ENCODE measurements around the gene TXNRD2. TPM values are rescaled to one million over a fixed set of nuclear protein-coding genes. Genes with fewer than 3 reads are reported as not detected.

TXNRD2 gene
- total and polyA plus RNA-seq, 2 donors (not counting 1 experiment from before 2014, with no cell fraction given), result 24.8 to 36.2 TPM

- peaks cover 3% of the 10 kb centered on the region for H3K79me2 ChIP-seq (ENCODE audit: control insufficient read depth, insufficient read depth, low read length)
- H3K4me2 ChIP-seq (replicated peaks; ENCODE audit: low read depth, low read length, poor library complexity, severe bottlenecking), result no peak overlapping the region
- H3K27ac ChIP-seq (ENCODE audit: low read length in 2 of 2), result no peak overlapping the region
- H3K9ac ChIP-seq (ENCODE audit: low read length), result no peak overlapping the region
- ATAC-seq (ENCODE audit: low read depth), result no peak
- H4K20me1 ChIP-seq (ENCODE audit: control insufficient read depth, insufficient read depth, low read length, poor library complexity, severe bottlenecking), result no peaks in the 10 kb centered on the region
- Mint-ChIP-seq H3K4me1 (no peaks in the 10 kb centered on the region), H3K9me3 (ENCODE audit: insufficient read depth) (no peaks in the 10 kb centered on the region), H3K27me3 (no peaks in the 10 kb centered on the region), H3K4me3 (no peak overlapping the region), H3K27ac (no peak overlapping the region)
- POLR2A ChIA-PET, result no interaction called here
- no peak for DNase-seq
- WGBS (ENCODE audit: insufficient coverage), result 96% methylated on average over 25 of the region's 27 CpGs
- H3K27me3 ChIP-seq (replicated peaks in 1 of 4; ENCODE audit: control extremely low read depth in 1 of 4, control insufficient read depth in 3 of 4, insufficient read depth in 4 of 4, low read length in 3 of 4), result no peaks in the 10 kb centered on the region
- intact Hi-C loops (cut with micrococcal nuclease), result no loop called here
- CTCF ChIA-PET, result no interaction called here
- H2AFZ ChIP-seq (ENCODE audit: insufficient read depth, low read depth, low read length, poor library complexity, severe bottlenecking), result no peak overlapping the region
- H3K4me1 ChIP-seq (ENCODE audit: control insufficient read depth in 2 of 2, insufficient read depth in 2 of 2, low read length in 2 of 2), result no peaks in the 10 kb centered on the region
- TF ChIP-seq EZH2 (IDR thresholded peaks at IDR 0.05; ENCODE audit: borderline replicate concordance, insufficient read depth, low read depth, low read length, poor library complexity, severe bottlenecking), result no peak
- no peak for TF ChIP-seq CTCF (IDR thresholded peaks at IDR 0.05)
- no peak overlapping the region for H3K4me3 ChIP-seq (ENCODE audit: control extremely low read depth in 1 of 5, extremely low read depth in 1 of 5, insufficient read depth in 1 of 5, low read depth in 2 of 5, low read length in 4 of 5)
- no peaks in the 10 kb centered on the region for H3K36me3 ChIP-seq (replicated peaks in 1 of 2; ENCODE audit: control extremely low read depth in 1 of 2, control insufficient read depth in 1 of 2, extremely low read depth in 1 of 2, insufficient read depth in 2 of 2, low read length in 1 of 2)
- H3K9me3 ChIP-seq (ENCODE audit: control extremely low read depth in 1 of 3, control insufficient read depth in 2 of 3, insufficient read depth in 1 of 3, low read length in 2 of 3), result no peaks in the 10 kb centered on the region
These were observed 68.3 kb downstream of the TXNRD2 start for GRCh38 chr22:19873138-19873959.

- Histone ChIP-seq H3K36me3 (replicated peaks in 1 of 2; ENCODE audit: control extremely low read depth in 1 of 2, control insufficient read depth in 1 of 2, extremely low read depth in 1 of 2, insufficient read depth in 2 of 2, low read length in 1 of 2) (no peaks in the 10 kb centered on the region), H3K27me3 (replicated peaks in 1 of 4; ENCODE audit: control extremely low read depth in 1 of 4, control insufficient read depth in 3 of 4, insufficient read depth in 4 of 4, low read length in 3 of 4) (no peaks in the 10 kb centered on the region), H4K20me1 (ENCODE audit: control insufficient read depth, insufficient read depth, low read length, poor library complexity, severe bottlenecking) (no peaks in the 10 kb centered on the region), H3K9me3 (ENCODE audit: control extremely low read depth in 1 of 3, control insufficient read depth in 2 of 3, insufficient read depth in 1 of 3, low read length in 2 of 3) (no peaks in the 10 kb centered on the region), H3K79me2 (ENCODE audit: control insufficient read depth, insufficient read depth, low read length) (peaks cover 3% of the 10 kb centered on the region), H3K4me3 (ENCODE audit: control extremely low read depth in 1 of 5, extremely low read depth in 1 of 5, insufficient read depth in 1 of 5, low read depth in 2 of 5, low read length in 4 of 5) (no peak overlapping the region), H3K4me1 (ENCODE audit: control insufficient read depth in 2 of 2, insufficient read depth in 2 of 2, low read length in 2 of 2) (no peaks in the 10 kb centered on the region), H3K4me2 (replicated peaks; ENCODE audit: low read depth, low read length, poor library complexity, severe bottlenecking) (no peak overlapping the region), H3K27ac (ENCODE audit: low read length in 2 of 2) (no peak overlapping the region), H3K9ac (ENCODE audit: low read length) (no peak overlapping the region), H2AFZ (ENCODE audit: insufficient read depth, low read depth, low read length, poor library complexity, severe bottlenecking) (no peak overlapping the region)
- intact Hi-C loops (cut with micrococcal nuclease), result no loop called here
- DNase-seq (no peak), ATAC-seq (ENCODE audit: low read depth) (no peak)
- Mint-ChIP-seq H3K27ac (no peak overlapping the region), H3K4me1 (no peaks in the 10 kb centered on the region), H3K4me3 (no peak overlapping the region), H3K27me3 (no peaks in the 10 kb centered on the region), H3K9me3 (ENCODE audit: insufficient read depth) (no peaks in the 10 kb centered on the region)
- WGBS (ENCODE audit: insufficient coverage), result 63% methylated on average over 7 of the region's 7 CpGs
- TF ChIP-seq EZH2 (IDR thresholded peaks at IDR 0.05; ENCODE audit: borderline replicate concordance, insufficient read depth, low read depth, low read length, poor library complexity, severe bottlenecking), result no peak
- no peak for TF ChIP-seq CTCF (IDR thresholded peaks at IDR 0.05)
- POLR2A ChIA-PET, result no interaction called here
- CTCF ChIA-PET, result no interaction called here
These were observed 68.9 kb downstream of the TXNRD2 start for GRCh38 chr22:19872779-19873137.
